Esophagus muscularis mucosa (tissue), 4 donors: ENCODE results near the gene PRKN. TPM values are rescaled to one million over a fixed set of nuclear protein-coding genes. Genes with fewer than 3 reads are reported as not detected.

Source experiments
- DNase-seq: peaks from one replicate; pipeline ENCODE4 v3.0.0-alpha.2; 2017; ENCODE audit errors: extremely low spot score
- H3K27ac ChIP-seq, 4 donors: fragments of 200-600 bp; sonication (generic); replicated peaks in 1 of 4; 1 replicate in 3 of 4; 2 replicates in 1 of 4; pipeline ENCODE4 v1.5.1; 2016 to 2019; ENCODE audit warnings: mild to moderate bottlenecking in 1 of 4
- H3K27me3 ChIP-seq, 4 donors: fragments of 200-600 bp; sonication (generic); one replicate each; pipeline versions ENCODE4 v1.5.1 to v1.6.0; 2016 to 2019
- H3K36me3 ChIP-seq, 4 donors: fragments of 200-600 bp; sonication (generic); one replicate each; pipeline ENCODE4 v1.5.1; 2016 to 2019
- H3K4me1 ChIP-seq, 4 donors: fragments of 200-600 bp; sonication (generic); one replicate each; pipeline ENCODE4 v1.5.1; 2016 to 2019
- H3K4me3 ChIP-seq, 4 donors: fragments of 200-600 bp; sonication (generic); 1 replicate in 2 of 4; 2 replicates in 2 of 4; pipeline ENCODE4 v1.5.1; 2016 to 2019; ENCODE audit warnings: mild to moderate bottlenecking in 4 of 4, moderate library complexity in 1 of 4
- H3K9me3 ChIP-seq, 4 donors: fragments of 200-600 bp; sonication (generic); 1 replicate in 3 of 4; 2 replicates in 1 of 4; pipeline ENCODE4 v1.5.1; 2016 to 2019
- CTCF ChIP-seq, 3 experiments: fragments of 200-600 bp in 2 of 3; fragments of 450-650 bp in 1 of 3; sonication (generic) in 2 of 3; IDR thresholded peaks; one replicate each; pipeline ENCODE4 v1.5.1; 2017 to 2019; ENCODE audit warnings: antibody characterized with exemption in 3 of 3, mild to moderate bottlenecking in 2 of 3, moderate library complexity in 1 of 3
- EP300 ChIP-seq: sonication (generic); formaldehyde crosslinking; IDR thresholded peaks from one replicate; pipeline ENCODE4 v1.6.1; 2017; ENCODE audit warnings: antibody characterized with exemption
- POLR2A ChIP-seq: fragments of 450-650 bp; IDR thresholded peaks from one replicate; pipeline ENCODE4 v1.6.1; 2017; ENCODE audit warnings: antibody characterized with exemption, moderate library complexity, mild to moderate bottlenecking, low read depth
- POLR2AphosphoS5 ChIP-seq, 2 donors: sonication (generic); formaldehyde crosslinking; IDR thresholded peaks; one replicate each; pipeline ENCODE4 v1.6.1; 2017; ENCODE audit warnings: antibody characterized with exemption in 2 of 2
- WGBS: methylation state at CpG from one replicate; pipeline ENCODE4 v1.1.5; 2018; 5-methylcytosine and 5-hydroxymethylcytosine counted together
- intact Hi-C: fragments of 100-400 bp; cut with DNase I; formaldehyde crosslinking; loops from one replicate; pipeline ENCODE4 v1.15.1; 2023
- total RNA-seq, 4 donors: library from RNA; depleted of rRNA; stranded (reverse); fragments of >200 nt; gene quantifications; one replicate each; pipeline versions ENCODE4 v1.1.0 to v1.2.1, GENCODE V29; 2016

Gene PRKN
- total RNA-seq, 4 donors from 2014 or later = 9.6 to 14.5 (median 10.8) TPM

GRCh38 chr6:161674930-161675682 lies 1052.5 kb downstream of the PRKN start:
- no peak for TF ChIP-seq EP300
- no peak for TF ChIP-seq CTCF (IDR thresholded peaks at IDR 0.05)
- TF ChIP-seq POLR2AphosphoS5 (IDR thresholded peaks at IDR 0.05) = no peak
- no peak for TF ChIP-seq POLR2A
- H3K36me3 ChIP-seq = no peaks in the 10 kb centered on the region
- no peaks in the 10 kb centered on the region for H3K4me1 ChIP-seq
- no peaks in the 10 kb centered on the region for H3K27me3 ChIP-seq
- no peak overlapping the region for H3K27ac ChIP-seq
- intact Hi-C loops = no loop called here
- no peak overlapping the region for H3K4me3 ChIP-seq
- DNase-seq = peak; percentile 37
- WGBS = 91% methylated on average over 10 of the region's 10 CpGs
- no peaks in the 10 kb centered on the region for H3K9me3 ChIP-seq

- intact Hi-C loops = no loop called here
- 93% methylated on average over 6 of the region's 6 CpGs for WGBS
- no peaks in the 10 kb centered on the region for H3K36me3 ChIP-seq
Measured at GRCh38 chr6:161673026-161673425, 1054.5 kb downstream of the PRKN start.

GRCh38 chr6:161671117-161671516 lies 1056.4 kb downstream of the PRKN start:
- intact Hi-C loops = no loop called here
- no peak for TF ChIP-seq POLR2A
- no peak for TF ChIP-seq POLR2AphosphoS5 (IDR thresholded peaks at IDR 0.05)
- TF ChIP-seq EP300 = no peak
- TF ChIP-seq CTCF (IDR thresholded peaks at IDR 0.05) = no peak
- H3K27ac ChIP-seq = no peak overlapping the region
- no peaks in the 10 kb centered on the region for H3K4me1 ChIP-seq
- no peak overlapping the region for H3K4me3 ChIP-seq
- H3K36me3 ChIP-seq = no peaks in the 10 kb centered on the region
- 95% methylated on average over 9 of the region's 9 CpGs for WGBS
- DNase-seq = no peak
- no peaks in the 10 kb centered on the region for H3K9me3 ChIP-seq
- H3K27me3 ChIP-seq = no peaks in the 10 kb centered on the region

More at GRCh38 chr6:161673026-161673425, 1054.5 kb downstream of the PRKN start:
- TF ChIP-seq EP300 = no peak
- no peak for TF ChIP-seq POLR2AphosphoS5 (IDR thresholded peaks at IDR 0.05)
- TF ChIP-seq CTCF (IDR thresholded peaks at IDR 0.05) = no peak
- no peak for TF ChIP-seq POLR2A
- Histone ChIP-seq H3K9me3 (no peaks in the 10 kb centered on the region), H3K27me3 (no peaks in the 10 kb centered on the region), H3K4me1 (no peaks in the 10 kb centered on the region), H3K27ac (no peak overlapping the region), H3K4me3 (no peak overlapping the region)
- DNase-seq = peak; percentile 70

GRCh38 chr6:161668665-161669064 lies 1058.9 kb downstream of the PRKN start:
- 88% methylated on average over 2 of the region's 2 CpGs for WGBS
- TF ChIP-seq POLR2AphosphoS5 (IDR thresholded peaks at IDR 0.05) = no peak
- no peak for TF ChIP-seq POLR2A
- TF ChIP-seq EP300 = no peak
- intact Hi-C loops = no loop called here
- Histone ChIP-seq H3K4me1 (no peaks in the 10 kb centered on the region), H3K27me3 (no peaks in the 10 kb centered on the region), H3K9me3 (no peaks in the 10 kb centered on the region), H3K27ac (no peak overlapping the region), H3K4me3 (no peak overlapping the region), H3K36me3 (no peaks in the 10 kb centered on the region)
- peak; percentile 10 for DNase-seq

GRCh38 chr6:161667957-161668356 lies 1059.6 kb downstream of the PRKN start:
- intact Hi-C loops = no loop called here
- no peaks in the 10 kb centered on the region for H3K27me3 ChIP-seq
- no peaks in the 10 kb centered on the region for H3K4me1 ChIP-seq
- no peaks in the 10 kb centered on the region for H3K9me3 ChIP-seq
- TF ChIP-seq POLR2A (no peak), CTCF (IDR thresholded peaks at IDR 0.05) (no peak), EP300 (no peak), POLR2AphosphoS5 (IDR thresholded peaks at IDR 0.05) (no peak)
- DNase-seq = no peak
- no peak overlapping the region for H3K27ac ChIP-seq
- no peaks in the 10 kb centered on the region for H3K36me3 ChIP-seq
- 88% methylated on average over 1 of the region's 1 CpG for WGBS
- no peak overlapping the region for H3K4me3 ChIP-seq
